OCI-LY3 (cell line): Measurements from ENCODE around the gene FAM180B.

Experiments
- CTCF ChIP-seq: fragments of 200-600, 300-600 bp; sonication (generic); IDR thresholded peaks from 2 replicates; pipeline ENCODE4 v1.5.1; 2014; ENCODE audit warnings: antibody characterized with exemption, low read length, low read depth
- EZH2phosphoT487 ChIP-seq: fragments of 200-600 bp; shearing (Covaris generic); IDR thresholded peaks from 2 replicates; pipeline ENCODE4 v1.6.1; 2018; ENCODE audit warnings: antibody characterized with exemption, mixed run types, low read depth

DNA sequence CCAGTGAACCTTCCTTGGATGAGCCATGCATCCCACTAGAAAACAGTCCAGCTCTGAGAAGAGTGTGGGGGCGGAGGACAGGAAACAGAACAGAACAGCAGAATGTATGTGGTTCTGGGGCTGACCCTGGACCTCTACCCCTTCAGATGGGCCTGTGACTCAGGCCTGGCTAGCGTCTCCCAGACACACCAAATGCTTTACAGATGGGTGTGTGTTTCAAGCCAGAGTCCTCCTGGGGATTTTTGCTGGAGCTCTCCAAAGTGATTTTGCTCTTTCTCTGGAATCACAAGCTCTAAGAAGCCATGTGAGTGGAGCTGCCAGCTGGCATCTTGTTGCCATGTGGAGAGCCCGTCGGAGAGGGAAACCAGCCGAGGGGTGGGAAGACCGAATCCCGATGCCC lies 20.9 kb downstream of the FAM180B start:
- TF ChIP-seq CTCF (no peak), EZH2phosphoT487 (no peak)
